Activated CD8-positive, alpha-beta memory T cell treated with anti-CD3 and anti-CD28 coated beads for 4 hours (primary cell): ENCODE data around the gene NFILZ.

ENCODE experiments used
- DNase-seq, 2 donors: peaks; one replicate each; pipeline ENCODE4 v3.0.0-alpha.2; 2020; ENCODE audit warnings: low read depth in 2 of 2

Gene NFILZ

DNA sequence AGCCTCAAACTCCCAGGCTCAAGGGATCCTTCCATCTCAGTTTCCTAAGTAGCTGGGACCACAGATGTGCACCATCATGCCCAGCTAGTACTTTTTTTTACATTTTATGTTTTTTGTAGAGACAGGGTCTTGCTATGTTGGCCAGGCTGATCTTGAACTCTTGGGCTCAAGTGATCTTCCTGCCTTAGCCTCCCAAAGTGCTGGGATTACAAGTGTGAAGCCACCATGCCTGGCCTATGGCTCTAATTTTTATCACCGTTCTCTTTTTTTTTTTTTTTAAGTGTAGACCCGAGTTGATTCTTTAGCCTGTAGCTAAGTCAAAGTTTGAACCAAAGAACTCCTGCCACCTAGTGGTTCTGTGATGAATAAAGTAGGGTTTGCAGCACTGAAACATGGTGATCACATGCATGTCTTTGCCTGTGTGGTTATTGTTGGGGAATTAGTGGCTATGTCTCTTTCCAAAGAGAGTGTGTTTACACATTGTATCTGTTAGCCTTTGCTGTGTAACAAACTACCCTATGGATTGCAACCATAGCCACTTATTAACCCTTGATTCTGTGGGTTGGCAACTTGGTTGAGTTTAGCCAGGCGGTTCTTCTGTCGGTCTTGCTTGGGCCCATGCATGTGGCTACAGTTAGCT lies 11.6 kb downstream of the NFILZ start:
- no peak for DNase-seq

DNA sequence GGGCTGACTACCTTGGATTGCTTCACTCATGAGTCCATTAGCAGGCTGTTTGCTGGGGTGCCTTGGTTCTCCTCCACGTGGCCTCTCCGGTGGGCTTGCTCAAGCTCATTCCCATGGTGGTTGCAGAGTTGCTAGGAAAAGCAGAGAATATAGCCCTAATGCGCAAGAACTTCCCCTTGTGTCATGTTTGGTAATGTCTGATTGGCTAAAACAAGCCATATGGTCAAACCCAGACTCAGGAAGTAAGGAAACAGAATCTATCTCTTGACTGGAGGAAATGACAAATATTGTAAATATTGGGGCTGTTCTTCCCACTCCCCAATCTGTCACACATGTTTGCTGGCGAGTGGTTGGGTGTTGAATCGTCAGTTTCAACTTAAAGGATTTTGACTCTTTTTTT lies 12.1 kb downstream of the NFILZ start:
- DNase-seq, result no peak

DNA sequence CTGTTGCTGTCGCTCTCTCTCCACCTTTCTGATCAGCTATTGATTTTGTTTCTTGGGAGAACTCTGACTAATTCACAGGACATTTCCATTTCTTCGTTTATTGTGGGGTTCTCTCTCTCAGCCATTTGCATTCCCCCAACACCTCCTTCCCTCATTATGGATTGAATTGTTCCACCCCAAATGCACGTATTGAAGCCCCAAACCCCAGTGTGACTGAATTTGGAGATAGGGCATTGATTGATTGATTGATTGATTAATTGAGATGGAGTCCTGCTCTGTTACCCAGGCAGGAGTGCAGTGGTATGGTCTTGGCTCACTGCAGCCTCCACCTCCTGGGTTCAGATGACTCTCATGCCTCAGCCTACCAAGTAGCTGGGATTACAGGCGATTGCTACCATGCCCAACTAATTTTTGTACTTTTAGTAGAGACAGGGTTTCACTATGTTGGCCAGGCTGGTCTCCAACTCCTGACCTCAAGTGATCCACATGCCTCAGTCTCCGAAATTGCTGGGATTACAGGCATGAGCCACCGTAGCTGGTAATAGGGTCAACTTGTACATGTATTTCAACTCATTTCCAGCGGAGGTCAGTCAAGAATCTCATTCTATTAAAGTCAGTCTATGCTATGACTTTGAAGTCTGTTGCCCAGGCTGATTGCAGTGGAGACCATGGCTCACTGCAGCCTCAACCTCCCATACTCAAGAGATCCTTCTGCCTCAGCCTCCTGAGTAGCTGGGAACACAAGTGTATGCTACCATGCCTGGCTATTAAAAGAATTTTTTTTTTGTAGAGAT lies 13.6 kb downstream of the NFILZ start:
- no peak for DNase-seq

DNA sequence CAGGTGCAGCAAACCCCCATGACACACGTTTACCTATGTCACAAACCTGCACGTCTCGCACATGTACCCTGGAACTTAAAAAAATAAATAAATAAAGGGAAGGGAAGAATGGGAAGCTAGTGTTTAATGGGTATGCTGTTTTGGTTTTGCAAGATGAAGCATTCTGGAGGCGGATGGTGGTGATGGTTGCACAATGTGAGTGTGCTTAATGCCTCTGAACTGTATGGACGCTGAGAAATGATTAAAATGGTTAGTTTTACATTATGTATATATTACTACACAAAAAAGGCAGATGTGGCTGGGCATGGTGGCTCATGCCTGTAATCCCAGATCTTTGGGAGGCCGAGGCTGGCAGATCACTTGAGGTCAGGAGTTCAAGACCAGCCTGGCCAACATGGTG lies 17.8 kb downstream of the NFILZ start:
- DNase-seq, result no peak

DNA sequence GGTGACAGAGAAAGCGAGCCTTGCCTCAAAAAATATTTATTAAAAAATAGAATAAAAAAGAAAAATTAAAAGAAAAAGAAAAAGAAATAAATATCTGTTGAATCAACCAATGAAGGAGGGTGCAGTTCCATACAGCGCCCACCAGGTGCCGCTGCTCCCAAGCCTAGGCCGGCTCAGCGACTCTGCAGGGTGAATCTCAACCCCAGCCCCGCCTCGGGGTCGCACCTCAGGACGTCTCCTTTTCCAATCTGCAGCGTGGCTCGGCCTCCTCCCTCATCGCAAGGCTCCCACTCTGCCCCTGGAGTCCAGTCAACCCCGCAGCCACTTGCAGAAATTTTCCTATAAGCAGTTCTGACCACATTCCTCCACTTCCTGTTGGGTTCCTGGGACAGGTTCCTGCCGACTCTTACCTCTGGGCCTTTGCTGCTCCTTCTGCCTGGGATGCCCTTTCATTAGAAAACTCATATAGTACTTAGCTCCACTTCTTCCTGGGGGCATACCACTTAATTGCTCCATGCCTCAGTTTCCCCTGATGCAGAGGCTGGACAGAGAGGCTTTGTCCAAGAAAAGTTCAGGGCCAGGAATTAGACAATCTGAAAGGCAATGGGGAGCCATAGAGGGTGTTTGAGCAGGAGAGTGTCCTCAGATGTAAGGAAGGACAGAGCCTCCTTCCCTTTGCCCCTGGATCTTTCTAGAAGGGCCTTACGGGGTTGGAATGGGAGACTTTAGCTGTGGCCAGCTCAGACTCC lies 24.3 kb downstream of the NFILZ start:
- DNase-seq, result peak; percentile 42 to 50

DNA sequence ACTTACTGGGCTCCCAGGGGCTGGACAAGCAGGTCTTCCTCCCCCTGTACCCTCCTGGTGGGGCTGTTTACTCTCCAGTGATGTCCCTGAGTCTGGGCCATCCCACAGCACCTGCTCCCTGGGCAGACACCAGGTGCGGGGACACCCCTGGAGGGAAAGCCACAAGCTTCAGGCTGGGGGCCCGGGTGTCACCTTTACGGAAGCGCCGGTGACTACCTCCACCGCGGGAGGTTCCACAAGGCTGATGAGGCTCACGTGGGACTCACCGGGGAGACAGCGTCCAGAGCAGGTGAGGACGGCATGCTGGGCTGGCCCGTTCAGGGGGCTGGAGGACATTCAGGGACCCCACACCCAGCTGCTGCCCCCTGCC lies 24.9 kb downstream of the NFILZ start:
- no peak for DNase-seq

DNA sequence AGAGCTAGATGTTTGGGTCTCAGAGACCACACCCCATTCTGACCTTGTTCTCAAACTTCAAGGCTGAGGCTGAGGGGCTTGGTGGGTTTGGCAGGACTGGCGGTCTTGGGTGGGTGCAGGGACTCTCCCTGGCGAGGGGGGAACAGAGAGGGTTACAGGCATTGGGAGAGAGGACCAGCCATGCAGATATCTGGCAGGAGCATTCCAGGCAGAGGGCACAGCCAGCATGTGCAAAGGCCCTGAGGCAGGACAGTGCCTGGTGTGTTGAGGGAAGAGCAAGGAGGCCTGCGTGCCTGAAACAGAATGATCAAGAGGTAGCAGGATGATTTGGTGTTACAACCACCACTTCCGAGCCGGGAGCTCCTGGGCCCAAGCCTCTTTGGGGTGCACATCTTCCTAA lies 27.4 kb downstream of the NFILZ start:
- no peak for DNase-seq

DNA sequence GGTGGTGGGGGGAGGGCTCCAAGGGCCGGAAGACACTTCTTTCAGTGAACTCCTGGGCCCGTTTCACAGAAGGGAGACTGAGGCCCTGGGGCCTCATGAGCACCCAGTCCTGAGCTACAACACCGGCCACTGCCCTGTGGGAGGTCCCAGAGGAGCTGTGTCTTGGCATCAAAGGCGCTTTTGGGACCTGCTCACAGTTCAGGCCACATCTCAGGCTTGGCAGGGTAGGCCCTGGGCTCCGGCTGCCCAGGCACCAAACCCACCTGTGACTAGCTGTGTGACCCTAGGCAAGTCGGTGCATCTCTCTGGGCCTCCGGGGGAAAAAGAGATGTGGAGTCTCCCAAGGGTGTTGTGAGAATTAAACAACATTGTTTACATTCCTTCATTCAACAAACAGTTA lies 29.5 kb downstream of the NFILZ start:
- no peak for DNase-seq

DNA sequence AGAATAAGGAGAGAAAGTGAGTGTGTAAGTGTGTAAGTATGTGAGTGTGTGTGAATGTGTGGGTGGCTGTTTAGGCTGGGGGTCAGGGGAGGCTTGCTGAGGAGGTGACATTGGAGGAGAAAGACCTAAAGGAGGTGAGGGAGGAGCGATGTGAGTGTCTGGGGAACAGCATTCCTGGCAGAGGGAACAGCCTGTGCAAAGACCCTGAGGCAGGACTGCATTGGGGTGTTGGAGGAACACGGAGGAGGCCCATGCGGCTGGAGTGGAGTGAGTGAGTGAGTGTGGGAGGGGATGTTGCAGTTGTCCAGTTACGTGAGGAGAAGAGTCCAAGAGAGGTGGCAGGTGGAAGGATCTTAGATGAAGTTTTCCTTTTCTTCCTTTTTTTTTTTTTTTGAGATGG lies 31.8 kb downstream of the NFILZ start:
- no peak for DNase-seq

DNA sequence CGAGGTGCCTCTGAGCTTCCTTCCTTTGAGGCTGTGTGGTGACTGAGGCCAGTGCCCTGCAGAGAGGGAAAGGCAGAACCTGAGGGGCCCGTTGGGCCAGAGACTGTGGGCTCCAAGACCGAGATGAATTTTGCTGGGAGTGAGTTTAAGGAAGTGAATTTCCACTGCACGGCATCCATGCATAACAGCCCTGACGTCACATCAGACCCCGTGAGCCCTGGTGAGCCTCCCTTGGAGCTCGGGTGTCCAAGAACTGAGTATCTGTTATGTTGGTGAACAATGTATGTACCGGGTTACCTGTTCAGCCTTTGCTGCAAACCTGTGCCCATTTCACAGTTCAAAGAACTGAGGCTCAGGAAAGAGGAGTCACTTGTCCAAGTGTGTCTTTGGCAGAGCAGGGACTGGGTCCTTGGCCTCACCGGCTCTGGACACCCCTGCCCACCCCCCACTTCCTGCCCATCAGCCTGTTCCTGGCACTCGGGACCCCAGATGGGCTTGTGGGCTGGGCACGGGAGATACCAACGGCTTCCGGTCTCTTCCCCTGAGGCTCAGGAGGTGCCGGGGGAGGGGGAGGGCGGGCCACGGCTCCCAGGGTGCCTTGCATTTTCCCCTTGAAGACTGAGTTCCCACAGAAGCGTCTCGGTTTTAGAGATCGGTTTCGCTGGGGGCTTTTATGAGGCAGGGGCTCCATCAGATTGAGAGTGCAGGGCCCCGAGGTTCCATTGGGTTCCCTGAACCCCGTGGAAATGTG lies 33.7 kb downstream of the NFILZ start:
- no peak for DNase-seq

DNA sequence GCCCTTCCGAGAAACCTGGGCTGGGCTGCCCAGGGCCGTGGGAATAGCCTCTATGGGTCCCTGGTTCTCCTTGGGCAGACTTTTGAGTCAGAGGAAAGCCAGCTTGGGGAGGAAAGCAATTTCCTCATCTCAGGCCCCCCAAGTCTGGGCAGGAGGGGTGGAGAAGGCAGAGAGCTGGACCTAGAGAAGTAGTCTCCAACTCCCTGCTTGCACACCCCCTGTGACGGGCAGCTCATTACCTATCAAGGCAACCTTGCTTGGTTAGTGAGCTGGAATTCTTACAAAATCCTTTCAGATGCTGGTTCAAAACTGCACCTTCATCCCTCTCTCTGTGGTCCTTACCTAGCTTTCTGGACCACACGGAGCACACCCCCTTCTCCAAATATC lies 34.2 kb downstream of the NFILZ start:
- no peak for DNase-seq

DNA sequence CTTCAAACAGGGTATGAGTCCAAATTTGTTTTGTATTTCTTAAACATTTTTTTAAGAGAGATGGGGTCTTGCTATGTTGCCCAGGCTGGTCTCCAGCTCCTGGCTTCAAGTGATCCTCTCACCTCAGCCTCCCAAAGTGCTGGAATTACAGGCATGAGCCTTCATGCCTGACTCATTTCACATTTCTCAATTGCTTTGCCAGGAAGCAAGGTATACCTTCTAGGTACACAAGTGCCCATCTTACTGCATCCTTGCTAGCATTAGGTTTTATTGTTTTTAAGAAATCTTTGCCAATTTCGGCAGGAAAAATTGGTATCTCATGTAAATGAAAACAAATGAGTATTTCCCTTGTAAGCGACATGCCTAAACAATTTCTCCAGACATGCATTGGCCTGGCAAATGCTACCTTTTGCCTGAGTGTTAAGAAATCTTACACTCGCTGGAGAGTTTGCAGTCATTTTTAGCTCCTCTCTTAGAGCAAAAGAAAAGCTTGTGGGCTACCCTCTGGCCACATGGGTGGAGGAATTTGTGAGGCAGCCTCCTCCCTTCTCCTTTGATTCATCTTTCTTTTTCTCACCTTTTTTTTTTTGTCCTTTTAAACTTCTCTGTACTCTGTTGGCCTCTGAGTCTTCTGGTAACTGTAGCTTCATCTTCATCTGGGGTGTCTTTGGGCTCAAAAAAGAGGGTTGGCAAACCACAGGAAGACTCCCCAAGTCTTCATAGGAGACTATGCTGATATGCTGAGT lies 35.2 kb downstream of the NFILZ start:
- DNase-seq, result no peak

DNA sequence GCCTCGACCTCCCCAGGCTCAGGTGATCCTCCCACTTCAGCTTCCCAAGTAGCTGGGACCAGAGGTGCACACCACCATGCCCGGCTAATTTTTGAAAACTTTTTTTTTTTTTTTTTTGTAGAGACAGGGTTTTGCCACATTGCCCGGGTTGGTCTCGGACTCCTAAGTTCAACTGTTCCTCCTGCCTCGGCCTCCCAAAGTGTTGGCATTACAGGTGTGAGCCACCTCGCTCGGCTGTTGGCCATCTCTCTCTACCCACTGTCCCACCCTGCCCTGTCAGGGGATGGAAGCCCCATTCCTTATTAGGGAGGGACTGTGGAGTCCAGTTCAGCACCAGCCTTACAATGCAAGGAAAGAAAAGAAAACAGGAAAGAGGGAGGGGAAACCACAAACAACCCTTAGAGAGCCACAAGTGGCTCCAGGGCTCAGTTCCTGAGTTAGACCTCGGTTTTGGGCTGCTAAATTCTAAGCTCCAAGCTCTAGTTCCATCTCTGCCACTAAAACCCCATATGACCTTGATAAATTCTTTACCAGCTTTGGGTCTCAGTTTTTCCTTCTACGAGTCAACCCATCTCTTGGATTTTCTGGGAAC lies 36.5 kb downstream of the NFILZ start:
- DNase-seq, result no peak

DNA sequence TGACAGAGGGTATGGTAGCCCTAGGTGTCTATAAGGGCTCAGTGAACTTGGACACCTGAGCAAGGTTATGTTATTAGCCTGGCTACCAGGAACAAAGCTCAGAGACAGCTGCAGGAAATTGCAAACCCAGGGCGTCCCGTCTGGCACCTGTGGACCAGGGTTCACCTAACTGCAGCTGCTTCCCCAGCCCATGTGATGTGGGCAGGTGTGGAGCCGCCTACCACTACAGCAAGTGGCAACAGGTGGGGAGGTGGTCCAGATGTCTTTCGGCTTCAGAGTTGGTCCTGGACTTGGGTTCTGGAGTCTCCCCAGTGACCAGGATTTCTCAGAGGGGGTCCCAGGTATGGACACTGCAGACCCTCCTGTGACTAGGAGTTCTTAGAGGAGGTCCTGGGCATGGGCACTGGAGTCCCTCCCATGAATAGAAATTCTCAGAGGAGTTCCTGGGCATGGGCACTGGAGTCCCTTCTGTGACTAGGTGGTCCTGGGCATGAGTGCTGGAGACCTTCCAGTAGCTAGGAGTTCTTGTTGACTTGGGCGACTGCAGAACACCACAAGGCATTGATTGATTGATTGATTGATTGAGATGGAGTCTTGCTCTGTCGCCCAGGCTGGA lies 43.0 kb downstream of the NFILZ start:
- no peak for DNase-seq

DNA sequence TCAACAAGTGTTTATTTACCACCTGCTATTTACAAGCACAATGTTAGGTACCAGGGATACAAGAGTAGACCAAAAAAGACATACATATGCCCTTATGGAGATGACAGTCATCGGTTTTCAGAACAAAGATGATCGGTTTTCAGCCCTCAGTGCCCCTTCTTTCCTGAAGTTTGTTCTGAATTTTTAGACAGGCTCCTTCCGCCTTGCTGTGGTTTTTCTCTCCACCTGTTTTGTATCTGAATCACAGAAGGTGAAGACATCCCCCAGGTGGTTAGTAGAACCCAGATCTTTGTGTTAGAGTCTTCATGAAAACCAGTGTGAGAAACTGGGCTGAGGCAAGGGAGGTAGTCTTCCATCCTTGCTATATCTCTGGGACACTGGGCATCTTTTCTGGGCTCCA lies 44.6 kb downstream of the NFILZ start:
- DNase-seq, result no peak

DNA sequence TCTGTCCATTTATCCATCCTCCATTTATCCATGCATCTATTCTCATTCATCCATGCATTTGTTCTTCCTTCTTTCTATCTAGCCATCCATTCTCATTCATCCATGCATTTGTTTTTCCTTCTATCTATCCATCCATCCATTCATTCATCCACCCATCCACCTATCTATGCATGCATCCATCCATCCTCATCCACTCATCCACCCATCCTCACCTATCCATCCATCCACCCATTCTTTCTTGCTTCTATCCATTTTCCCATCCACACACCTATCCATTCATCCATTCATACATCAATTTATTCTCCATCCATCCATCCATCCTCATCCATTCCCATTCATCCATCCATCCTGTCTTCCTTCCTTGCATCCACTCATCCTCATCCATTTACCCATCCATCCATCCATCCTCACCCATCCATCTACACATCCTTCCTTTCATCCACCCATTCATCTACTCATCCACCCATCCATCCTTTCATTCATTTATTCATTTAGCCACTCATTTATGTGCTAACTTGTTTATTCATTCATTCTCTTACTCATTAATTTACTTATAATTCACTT lies 47.9 kb downstream of the NFILZ start:
- no peak for DNase-seq
